ENCODE results near the gene PCDHB2.
"Not testable (repeated sequence)": the region's sequence is repeated elsewhere in the genome, so short reads cannot be mapped to it uniquely, and the experiment has no call there.

PCDHB2 gene

GRCh38 chr5:141135718-141136266 is 41.4 kb downstream of the PCDHB2 start:
- DNase-seq (ENCODE audit: low read depth, low spot score) = no peak

DNA sequence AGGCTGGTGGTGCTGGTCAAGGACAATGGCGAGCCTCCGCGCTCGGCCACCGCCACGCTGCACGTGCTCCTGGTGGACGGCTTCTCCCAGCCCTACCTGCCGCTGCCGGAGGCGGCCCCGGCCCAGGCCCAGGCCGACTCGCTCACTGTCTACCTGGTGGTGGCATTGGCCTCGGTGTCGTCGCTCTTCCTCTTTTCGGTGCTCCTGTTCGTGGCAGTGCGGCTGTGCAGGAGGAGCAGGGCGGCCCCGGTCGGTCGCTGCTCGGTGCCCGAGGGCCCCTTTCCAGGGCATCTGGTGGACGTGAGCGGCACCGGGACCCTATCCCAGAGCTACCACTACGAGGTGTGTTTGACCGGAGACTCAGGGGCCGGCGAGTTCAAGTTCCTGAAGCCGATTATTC is 42.9 kb downstream of the PCDHB2 start:
- DNase-seq (ENCODE audit: low read depth, low spot score) = not testable (repeated sequence)

All from brain pericyte (primary cell).